NOMO-1 (cell line): ENCODE measurements around the gene LRRC23.
A peak's percentile ranks its signal among the peaks of the same experiment; 100 is the strongest.

Source experiments
- DNase-seq, 2 experiments: peaks; one replicate each; lab custom pipeline; 2025; ENCODE audit not compliant: unreplicated experiment in 2 of 2; lab: John Stamatoyannopoulos, UW

LRRC23 gene

GRCh38 chr12:6942331-6942665 is 37.7 kb downstream of the LRRC23 start:
- no peak for DNase-seq

GRCh38 chr12:6943389-6943721 is 38.7 kb downstream of the LRRC23 start:
- DNase-seq = peak; percentile 83 to 90

GRCh38 chr12:6943722-6944380 is 39.2 kb downstream of the LRRC23 start, which contains the start of the genes C12orf57 and RNU7-1:
TSS of gene C12orf57 (plus strand) at chr12:6944022. CDS start at chr12:6944122, 100 bp downstream.
TSS of gene RNU7-1 (plus strand) at chr12:6943816.
- DNase-seq = peak; percentile 90

GRCh38 chr12:6944381-6945186 is 40.0 kb downstream of the LRRC23 start:
- DNase-seq = peak; percentile 81 to 82

- no peak for DNase-seq
Measured at GRCh38 chr12:6945613-6946012, 41.0 kb downstream of the LRRC23 start.

GRCh38 chr12:6946033-6946919 is 41.7 kb downstream of the LRRC23 start:
- peak; percentile 48 to 60 for DNase-seq

- DNase-seq = no peak
Measured at GRCh38 chr12:6946920-6947374, 42.3 kb downstream of the LRRC23 start.

GRCh38 chr12:6947615-6948014 is 43.0 kb downstream of the LRRC23 start:
- no peak for DNase-seq

- DNase-seq = peak; percentile 22 to 46
Measured at GRCh38 chr12:6948873-6949594, 44.4 kb downstream of the LRRC23 start.

GRCh38 chr12:6950401-6950801 is 45.8 kb downstream of the LRRC23 start:
- DNase-seq = peak in 1 of 2 experiments; percentile 26

- peak; percentile 85 to 93 for DNase-seq
Measured at GRCh38 chr12:6950811-6951540, 46.4 kb downstream of the LRRC23 start, which contains the start of gene PTPN6. TSS of gene PTPN6 (plus strand) at chr12:6951356. CDS start at chr12:6951513, 157 bp downstream.

GRCh38 chr12:6951551-6952120 is 47.0 kb downstream of the LRRC23 start:
- DNase-seq = no peak

- no peak for DNase-seq
Measured at GRCh38 chr12:6952121-6952862, 47.7 kb downstream of the LRRC23 start.

GRCh38 chr12:6952863-6953441 is 48.3 kb downstream of the LRRC23 start:
- DNase-seq = no peak

- DNase-seq = peak; percentile 95 to 96
Measured at GRCh38 chr12:6953442-6954315, 49.1 kb downstream of the LRRC23 start.

GRCh38 chr12:6954316-6955107 is 49.9 kb downstream of the LRRC23 start:
- no peak for DNase-seq
